B cell (primary cell): ENCODE measurements around the gene ASB2. TPM values are rescaled to one million over a fixed set of nuclear protein-coding genes. Genes with fewer than 3 reads are reported as not detected.

Experiments
- ATAC-seq: fragments of 200-7000 bp; cut with Tn5 transposase; one replicate; pipeline ENCODE4 v1.10.0; 2021; ENCODE audit warnings: low read depth, mild to moderate bottlenecking, moderate number of reproducible peaks, moderate library complexity
- CTCF ChIA-PET: fragments of 350-600 bp; sonication (Branson Sonifier 250); formaldehyde crosslinking; loops from one replicate; lab custom pipeline; 2021; ENCODE audit warnings: antibody characterized with exemption, inconsistent platforms; lab: Charles Lee
- POLR2A ChIA-PET: fragments of 350-600 bp; sonication (Branson Sonifier 250); formaldehyde crosslinking; loops from one replicate; lab custom pipeline; 2021; ENCODE audit warnings: antibody characterized with exemption; lab: Charles Lee
- DNase-seq: peaks from one replicate; pipeline ENCODE4 v3.0.0; 2013
- H2AFZ ChIP-seq: 2 replicates; pipeline ENCODE4 v1.6.1; 2012; ENCODE audit warnings: mild to moderate bottlenecking, low read depth, low read length; ENCODE audit not compliant: insufficient read depth, poor library complexity, severe bottlenecking
- H3K27ac ChIP-seq, 2 donors: 1 replicate in 1 of 2; 2 replicates in 1 of 2; pipeline ENCODE4 v1.5.1; 2012 to 2013; ENCODE audit warnings: low read length in 2 of 2, mild to moderate bottlenecking in 2 of 2, moderate library complexity in 1 of 2
- H3K27me3 ChIP-seq, 4 experiments: fragments of 200-600 bp in 1 of 4; sonication (generic) in 1 of 4; replicated peaks in 1 of 4; 1 replicate in 2 of 4; 2 replicates in 2 of 4; pipeline versions ENCODE4 v1.6.1 to v1.7.0; 2013 to 2016; ENCODE audit warnings: low read length in 3 of 4, mild to moderate bottlenecking in 2 of 4, mixed read lengths in 1 of 4, moderate library complexity in 1 of 4; ENCODE audit not compliant: insufficient read depth in 4 of 4, control insufficient read depth in 3 of 4; ENCODE audit errors: control extremely low read depth in 1 of 4
- H3K36me3 ChIP-seq, 2 experiments: replicated peaks in 1 of 2; 1 replicate in 1 of 2; 2 replicates in 1 of 2; pipeline versions ENCODE4 v1.6.1 to v1.7.1; 2013; ENCODE audit warnings: low read length in 1 of 2; ENCODE audit not compliant: insufficient read depth in 2 of 2, control insufficient read depth in 1 of 2; ENCODE audit errors: control extremely low read depth in 1 of 2, extremely low read depth in 1 of 2
- H3K4me1 ChIP-seq, 2 donors: fragments of 200-600 bp in 1 of 2; sonication (generic) in 1 of 2; 1 replicate in 1 of 2; 2 replicates in 1 of 2; pipeline versions ENCODE4 v1.5.1 to v1.6.1; 2013 to 2017; ENCODE audit warnings: low read length in 2 of 2; ENCODE audit not compliant: control insufficient read depth in 2 of 2, insufficient read depth in 2 of 2
- H3K4me2 ChIP-seq: replicated peaks from 2 replicates; pipeline ENCODE3; 2012; ENCODE audit warnings: mild to moderate bottlenecking, low read depth, low read length; ENCODE audit not compliant: poor library complexity, severe bottlenecking
- H3K4me3 ChIP-seq, 5 experiments: fragments of 200-600 bp in 1 of 5; sonication (generic) in 1 of 5; 1 replicate in 3 of 5; 2 replicates in 2 of 5; pipeline versions ENCODE4 v1.5.1 to v1.7.0; 2011 to 2016; ENCODE audit warnings: low read length in 4 of 5, mild to moderate bottlenecking in 4 of 5, low read depth in 2 of 5, control low read depth in 1 of 5, moderate library complexity in 1 of 5; ENCODE audit not compliant: insufficient read depth in 1 of 5; ENCODE audit errors: control extremely low read depth in 1 of 5, extremely low read depth in 1 of 5
- H3K79me2 ChIP-seq: fragments of 200-600 bp; sonication (generic); one replicate; pipeline ENCODE4 v1.6.0; 2016; ENCODE audit warnings: low read length; ENCODE audit not compliant: control insufficient read depth, insufficient read depth
- H3K9ac ChIP-seq: fragments of 200-600 bp; sonication (generic); 2 replicates; pipeline ENCODE4 v1.6.1; 2017; ENCODE audit warnings: mild to moderate bottlenecking, low read length, moderate library complexity
- H3K9me3 ChIP-seq, 3 donors: one replicate each; pipeline versions ENCODE4 v1.6.1 to v1.7.1; 2013; ENCODE audit warnings: low read length in 2 of 3; ENCODE audit not compliant: control insufficient read depth in 2 of 3, insufficient read depth in 1 of 3; ENCODE audit errors: control extremely low read depth in 1 of 3
- H4K20me1 ChIP-seq: 2 replicates; pipeline ENCODE4 v1.6.0; 2012; ENCODE audit warnings: mild to moderate bottlenecking, low read length; ENCODE audit not compliant: insufficient read depth, control insufficient read depth, poor library complexity, severe bottlenecking
- H3K27ac Mint-ChIP-seq: one replicate; pipeline ENCODE4 v1.8.0; 2021; ENCODE audit warnings: mixed read lengths
- H3K27me3 Mint-ChIP-seq: one replicate; pipeline ENCODE4 v1.8.0; 2021; ENCODE audit warnings: mixed read lengths
- H3K4me1 Mint-ChIP-seq: one replicate; pipeline ENCODE4 v1.8.0; 2021; ENCODE audit warnings: mixed read lengths
- H3K4me3 Mint-ChIP-seq: one replicate; pipeline ENCODE4 v1.8.0; 2021; ENCODE audit warnings: mixed read lengths
- H3K9me3 Mint-ChIP-seq: one replicate; pipeline ENCODE4 v1.8.0; 2022; ENCODE audit warnings: mixed read lengths; ENCODE audit not compliant: insufficient read depth
- CTCF ChIP-seq: fragments of 200-600 bp; IDR thresholded peaks from one replicate; pipeline ENCODE4 v1.8.0; 2022; ENCODE audit warnings: antibody characterized with exemption, mild to moderate bottlenecking
- EZH2 ChIP-seq: IDR thresholded peaks from 2 replicates; pipeline ENCODE4 v1.6.1; 2012; ENCODE audit warnings: borderline replicate concordance, low read depth, mild to moderate bottlenecking, moderate library complexity, low read length; ENCODE audit not compliant: insufficient read depth, poor library complexity, severe bottlenecking
- WGBS: methylation state at CpG from one replicate; pipeline ENCODE4 v1.1.5; 2013; ENCODE audit warnings: missing lambda C conversion rate; ENCODE audit not compliant: insufficient coverage; 5-methylcytosine and 5-hydroxymethylcytosine counted together
- intact Hi-C: fragments of 100-400 bp; cut with micrococcal nuclease; formaldehyde crosslinking; loops from one replicate; pipeline ENCODE4 v1.10.0; 2022
- polyA plus RNA-seq: library from polyadenylated mRNA; depleted of rRNA; stranded (reverse); fragments of >200 nt; gene quantifications from 2 replicates; pipeline ENCODE4 v1.2.3, GENCODE V29; 2012
- total RNA-seq, 2 donors: library from RNA; stranded (reverse); fragments of 120-200 nt in 1 of 2; gene quantifications; 1 replicate in 1 of 2; 2 replicates in 1 of 2; pipeline versions ENCODE4 v1.2.3 to v1.2.4, GENCODE V29; 2013 to 2022

The ASB2 gene
- total and polyA plus RNA-seq, 2 donors (not counting 1 experiment from before 2014, with no cell fraction given) = 1.5 to 2.7 TPM

GRCh38 chr14:93939304-93940229, 36.8 kb downstream of the ASB2 start:
- TF ChIP-seq EZH2 (no peak), CTCF (peak; percentile 99)
- CTCF ChIA-PET = interaction anchor here (0.7 to 22.1 kb wide), 28 partner anchors 8 to 826 kb away, joined by 3 to 1036 read pairs (median 4); partner anchors contain the start of genes ASB2, CCDC197, DDX24 and IFI27L1
- Histone ChIP-seq H3K36me3 (no peaks in the 10 kb centered on the region), H3K9ac (peak overlapping the region; percentile 57), H3K27me3 (peaks cover 0 to 11% (median 2%) of the 10 kb centered on the region in 4 experiments), H3K27ac (no peak overlapping the region), H3K4me1 (peaks cover 5 to 11% of the 10 kb centered on the region in 2 donors), H3K4me2 (peak overlapping the region; percentile 84), H3K79me2 (no peaks in the 10 kb centered on the region), H3K4me3 (peak overlapping the region in 4 of 5 experiments; percentile 28 to 50 (median 47)), H4K20me1 (no peaks in the 10 kb centered on the region), H2AFZ (peak overlapping the region; percentile 82), H3K9me3 (peaks cover 0 to 3% (median 0%) of the 10 kb centered on the region in 3 donors)
- ATAC-seq (peak; percentile 95), DNase-seq (peak; percentile 93)
- Mint-ChIP-seq H3K4me3 (peak overlapping the region; percentile 78), H3K27ac (no peak overlapping the region), H3K4me1 (peaks cover 14% of the 10 kb centered on the region), H3K27me3 (peaks cover 10% of the 10 kb centered on the region), H3K9me3 (no peaks in the 10 kb centered on the region)
- intact Hi-C loops = loop anchor here (1.0 to 2.0 kb wide), 6 partner anchors 23 to 241 kb away; partner anchors contain the start of genes DDX24 and IFI27L1
- WGBS = 7% methylated on average over 84 of the region's 84 CpGs
- POLR2A ChIA-PET = interaction anchor here (0.8 to 3.1 kb wide), 8 partner anchors 13 to 59 kb away, joined by 3 to 25 read pairs (median 4); no protein-coding TSS in a partner anchor
